Memory B cell (primary cell): ENCODE data around the gene CIITA.
A peak's percentile ranks its signal among the peaks of the same experiment; 100 is the strongest.
"Not testable (repeated sequence)": the region's sequence is repeated elsewhere in the genome, so short reads cannot be mapped to it uniquely, and the experiment has no call there.

ENCODE experiments used
- ATAC-seq: fragments of 150-1000 bp; cut with Tn5 transposase; 2 replicates; pipeline ENCODE4 v1.10.0; 2021; ENCODE audit warnings: low read depth, mild to moderate bottlenecking, moderate library complexity
- DNase-seq, 2 donors: peaks; one replicate each; pipeline ENCODE4 v3.0.0; 2022; ENCODE audit warnings: low spot score in 2 of 2
- H3K27ac Mint-ChIP-seq: one replicate; pipeline ENCODE4 v1.8.0; 2022; ENCODE audit warnings: mild to moderate bottlenecking, moderate library complexity, mixed read lengths
- H3K27me3 Mint-ChIP-seq: one replicate; pipeline ENCODE4 v1.8.0; 2022; ENCODE audit warnings: mixed read lengths
- H3K36me3 Mint-ChIP-seq: one replicate; pipeline ENCODE4 v1.8.0; 2022; ENCODE audit warnings: mild to moderate bottlenecking, mixed read lengths
- H3K4me1 Mint-ChIP-seq: one replicate; pipeline ENCODE4 v1.8.0; 2022; ENCODE audit warnings: mixed read lengths
- H3K4me3 Mint-ChIP-seq: one replicate; pipeline ENCODE4 v1.8.0; 2022; ENCODE audit warnings: mild to moderate bottlenecking, moderate library complexity, mixed read lengths
- H3K9me3 Mint-ChIP-seq: one replicate; pipeline ENCODE4 v1.8.0; 2022; ENCODE audit warnings: mixed read lengths

Gene CIITA

GRCh38 chr16:10966129-10966528 is 89.1 kb downstream of the CIITA start:
- Mint-ChIP-seq H3K27me3 (no peaks in the 10 kb centered on the region), H3K36me3 (peaks cover 34% of the 10 kb centered on the region), H3K27ac (peak overlapping the region; percentile 95), H3K4me3 (peak overlapping the region; percentile 18), H3K4me1 (peaks cover 27% of the 10 kb centered on the region), H3K9me3 (no peaks in the 10 kb centered on the region)
- ATAC-seq, result no peak
- DNase-seq, result no peak

- ATAC-seq (peak; percentile 5), DNase-seq (peak in 1 of 2 donors; percentile 44)
- H3K9me3 Mint-ChIP-seq, H3K4me3 Mint-ChIP-seq, H3K27me3 Mint-ChIP-seq: not testable (repeated sequence)
- peak overlapping the region; percentile 95 for H3K27ac Mint-ChIP-seq
- peaks cover 31% of the 10 kb centered on the region for H3K36me3 Mint-ChIP-seq
- peaks cover 27% of the 10 kb centered on the region for H3K4me1 Mint-ChIP-seq
These were observed 89.6 kb downstream of the CIITA start for GRCh38 chr16:10966559-10966958.

DNA sequence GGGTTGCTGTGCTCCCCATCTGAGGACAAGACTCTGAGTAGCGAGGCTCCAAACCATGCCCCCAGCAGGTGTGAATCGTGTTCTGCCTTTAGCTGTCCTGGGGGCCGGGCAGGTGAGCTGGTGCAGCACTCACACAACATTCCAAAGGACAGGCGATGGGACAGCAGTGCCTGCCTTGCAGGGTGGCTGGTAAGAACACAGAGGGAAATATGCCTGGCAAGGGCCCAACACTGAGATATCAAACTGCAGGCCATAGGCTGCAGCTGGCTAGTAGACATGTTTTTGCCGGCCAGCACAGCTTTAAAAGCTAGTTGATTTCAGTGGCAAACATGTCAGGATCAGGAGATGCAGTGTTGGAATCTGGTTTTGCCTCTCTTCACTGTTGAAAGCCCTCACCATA is 91.0 kb downstream of the CIITA start:
- Mint-ChIP-seq H3K27me3 (no peaks in the 10 kb centered on the region), H3K4me1 (peaks cover 29% of the 10 kb centered on the region), H3K27ac (peak overlapping the region; percentile 95), H3K4me3 (no peak overlapping the region), H3K9me3 (no peaks in the 10 kb centered on the region), H3K36me3 (peaks cover 30% of the 10 kb centered on the region)
- DNase-seq (no peak), ATAC-seq (no peak)

DNA sequence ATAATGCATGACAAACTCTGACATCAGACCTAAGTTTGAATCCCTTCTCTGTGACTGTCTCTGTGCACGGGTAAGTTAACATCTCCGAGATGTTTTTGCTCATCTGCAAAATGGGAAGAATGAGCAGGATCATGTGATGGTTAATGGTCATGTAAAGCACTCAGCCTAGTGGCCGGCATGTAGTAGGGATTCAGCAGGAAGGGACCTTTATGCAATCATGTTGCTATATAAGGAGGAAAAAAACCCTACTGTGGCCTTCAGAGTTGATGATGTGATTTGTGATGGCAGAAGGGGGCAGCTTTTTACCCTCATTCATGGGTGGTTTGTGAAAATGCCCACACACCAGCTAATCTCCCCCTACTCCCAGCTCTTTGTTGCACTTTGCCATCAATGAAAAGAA is 91.5 kb downstream of the CIITA start:
- Mint-ChIP-seq H3K4me3 (no peak overlapping the region), H3K27ac (peak overlapping the region; percentile 95)

DNA sequence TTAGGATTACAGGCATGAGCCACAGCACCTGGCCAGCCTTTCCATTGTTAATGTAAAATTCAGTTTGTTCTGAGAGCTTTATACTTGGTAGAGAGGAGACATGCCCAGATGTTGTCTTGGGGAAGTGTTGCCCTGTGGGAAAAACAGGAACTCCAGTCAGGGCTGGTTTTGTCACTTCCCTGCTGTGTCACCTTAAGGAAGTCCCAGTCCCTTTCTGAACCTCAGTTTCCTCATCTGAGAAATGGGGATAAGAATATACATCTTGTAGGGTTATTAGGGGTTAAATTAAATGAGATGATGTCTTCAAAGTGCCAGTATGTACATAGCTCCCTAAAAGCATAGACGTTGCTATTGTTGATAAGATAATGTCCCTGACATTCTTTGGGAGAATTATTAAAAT is 92.6 kb downstream of the CIITA start:
- H3K9me3 Mint-ChIP-seq, result no peaks in the 10 kb centered on the region
- no peak for DNase-seq
- H3K4me1 Mint-ChIP-seq, result peaks cover 21% of the 10 kb centered on the region
- no peak overlapping the region for H3K27ac Mint-ChIP-seq
- no peak overlapping the region for H3K4me3 Mint-ChIP-seq
- H3K27me3 Mint-ChIP-seq, result no peaks in the 10 kb centered on the region
- peaks cover 34% of the 10 kb centered on the region for H3K36me3 Mint-ChIP-seq
- no peak for ATAC-seq

More for the DNA sequence above, 91.5 kb downstream of the CIITA start:
- H3K27me3 Mint-ChIP-seq, result no peaks in the 10 kb centered on the region
- peaks cover 31% of the 10 kb centered on the region for H3K36me3 Mint-ChIP-seq
- no peak for ATAC-seq
- no peak for DNase-seq
- peaks cover 29% of the 10 kb centered on the region for H3K4me1 Mint-ChIP-seq
- H3K9me3 Mint-ChIP-seq, result no peaks in the 10 kb centered on the region

- ATAC-seq, result no peak
- Mint-ChIP-seq H3K36me3 (peaks cover 35% of the 10 kb centered on the region), H3K27me3 (no peaks in the 10 kb centered on the region), H3K27ac (peak overlapping the region; percentile 46), H3K4me1 (peaks cover 16% of the 10 kb centered on the region), H3K9me3 (no peaks in the 10 kb centered on the region), H3K4me3 (no peak overlapping the region)
- DNase-seq, result no peak
These were observed 93.1 kb downstream of the CIITA start for GRCh38 chr16:10970065-10970464.

DNA sequence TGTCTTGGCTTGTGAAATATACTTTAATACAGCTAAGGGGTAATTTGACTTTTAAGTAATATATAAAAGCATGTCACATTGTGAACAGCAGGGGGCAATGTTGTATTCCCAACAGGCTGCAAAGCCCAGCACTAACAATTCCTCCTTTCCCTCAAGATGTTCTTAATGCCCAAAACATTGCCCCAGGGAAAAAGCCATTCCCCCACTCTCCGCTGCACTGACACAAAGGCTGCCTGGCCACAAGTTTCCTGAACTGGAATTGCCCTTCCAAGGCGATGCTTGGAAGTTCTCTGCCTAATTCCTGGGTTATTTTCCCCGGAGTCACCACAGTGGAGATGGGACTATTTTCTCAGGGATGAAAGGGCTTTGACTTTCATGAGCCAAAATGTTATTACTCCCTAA is 94.6 kb downstream of the CIITA start:
- DNase-seq (peak in 1 of 2 donors; percentile 22), ATAC-seq (no peak)
- Mint-ChIP-seq H3K9me3 (no peaks in the 10 kb centered on the region), H3K4me3 (no peak overlapping the region), H3K4me1 (peaks cover 2% of the 10 kb centered on the region), H3K27ac (no peak overlapping the region), H3K27me3 (no peaks in the 10 kb centered on the region), H3K36me3 (peaks cover 29% of the 10 kb centered on the region)

GRCh38 chr16:10972108-10972818 is 95.3 kb downstream of the CIITA start:
- Mint-ChIP-seq H3K27me3 (no peaks in the 10 kb centered on the region), H3K4me3 (no peak overlapping the region), H3K9me3 (no peaks in the 10 kb centered on the region), H3K27ac (no peak overlapping the region), H3K4me1 (peaks cover 2% of the 10 kb centered on the region), H3K36me3 (peaks cover 28% of the 10 kb centered on the region)
- ATAC-seq (no peak), DNase-seq (no peak)

- H3K36me3 Mint-ChIP-seq, result peaks cover 33% of the 10 kb centered on the region
- ATAC-seq, result no peak
- H3K4me1 Mint-ChIP-seq, result peaks cover 2% of the 10 kb centered on the region
- H3K27me3 Mint-ChIP-seq, result no peaks in the 10 kb centered on the region
- no peak overlapping the region for H3K27ac Mint-ChIP-seq
- H3K4me3 Mint-ChIP-seq, result no peak overlapping the region
- no peaks in the 10 kb centered on the region for H3K9me3 Mint-ChIP-seq
- DNase-seq, result no peak
These were observed 95.9 kb downstream of the CIITA start for GRCh38 chr16:10972819-10973464.

DNA sequence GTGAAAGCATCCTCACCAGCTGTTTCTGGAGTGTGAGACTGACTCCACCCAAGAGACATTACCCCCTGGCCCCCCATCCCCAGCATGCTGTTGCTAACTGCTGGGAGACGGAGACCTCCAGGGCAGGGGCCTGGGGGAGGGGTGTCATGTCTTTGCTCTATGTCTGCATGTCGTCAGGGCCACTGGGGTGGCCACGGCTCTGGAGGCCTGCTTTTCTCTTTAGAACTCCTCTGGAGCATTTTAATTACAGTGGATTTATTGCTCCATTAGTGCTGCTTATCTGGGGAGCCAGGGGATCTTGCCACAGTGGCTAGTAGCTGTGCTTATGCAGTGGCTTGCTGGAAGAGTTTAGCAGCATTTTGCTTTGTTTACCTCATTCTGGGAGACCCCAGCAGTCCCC is 99.6 kb downstream of the CIITA start:
- no peaks in the 10 kb centered on the region for H3K9me3 Mint-ChIP-seq
- peaks cover 5% of the 10 kb centered on the region for H3K4me1 Mint-ChIP-seq
- H3K27ac Mint-ChIP-seq, result no peak overlapping the region
- ATAC-seq (no peak), DNase-seq (no peak)
- H3K36me3 Mint-ChIP-seq, result peaks cover 23% of the 10 kb centered on the region
- H3K27me3 Mint-ChIP-seq, result no peaks in the 10 kb centered on the region
- no peak overlapping the region for H3K4me3 Mint-ChIP-seq

DNA sequence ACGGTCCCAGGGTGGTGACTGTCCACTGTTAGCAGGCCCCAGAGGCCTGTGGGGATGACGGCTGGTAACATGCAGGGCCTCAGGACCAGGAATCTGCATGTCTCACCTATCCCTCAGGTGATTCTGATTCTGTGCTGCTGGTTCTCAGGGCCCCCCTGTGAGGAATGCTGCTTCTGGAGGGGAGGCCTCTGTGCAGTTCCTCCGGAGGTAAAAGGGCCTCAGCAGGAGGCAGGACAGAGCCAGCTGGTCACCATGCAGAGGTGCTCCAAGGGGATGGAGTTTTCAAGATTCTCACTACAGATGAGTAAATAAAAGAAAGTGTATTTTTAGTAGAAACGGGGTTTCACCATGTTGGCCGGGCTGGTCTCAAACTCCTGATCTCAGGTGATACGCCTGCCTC is 101.1 kb downstream of the CIITA start:
- no peaks in the 10 kb centered on the region for H3K9me3 Mint-ChIP-seq
- no peak overlapping the region for H3K27ac Mint-ChIP-seq
- peaks cover 16% of the 10 kb centered on the region for H3K4me1 Mint-ChIP-seq
- H3K27me3 Mint-ChIP-seq, result no peaks in the 10 kb centered on the region
- ATAC-seq, result no peak
- H3K4me3 Mint-ChIP-seq, result no peak overlapping the region
- DNase-seq, result no peak
- peaks cover 15% of the 10 kb centered on the region for H3K36me3 Mint-ChIP-seq

DNA sequence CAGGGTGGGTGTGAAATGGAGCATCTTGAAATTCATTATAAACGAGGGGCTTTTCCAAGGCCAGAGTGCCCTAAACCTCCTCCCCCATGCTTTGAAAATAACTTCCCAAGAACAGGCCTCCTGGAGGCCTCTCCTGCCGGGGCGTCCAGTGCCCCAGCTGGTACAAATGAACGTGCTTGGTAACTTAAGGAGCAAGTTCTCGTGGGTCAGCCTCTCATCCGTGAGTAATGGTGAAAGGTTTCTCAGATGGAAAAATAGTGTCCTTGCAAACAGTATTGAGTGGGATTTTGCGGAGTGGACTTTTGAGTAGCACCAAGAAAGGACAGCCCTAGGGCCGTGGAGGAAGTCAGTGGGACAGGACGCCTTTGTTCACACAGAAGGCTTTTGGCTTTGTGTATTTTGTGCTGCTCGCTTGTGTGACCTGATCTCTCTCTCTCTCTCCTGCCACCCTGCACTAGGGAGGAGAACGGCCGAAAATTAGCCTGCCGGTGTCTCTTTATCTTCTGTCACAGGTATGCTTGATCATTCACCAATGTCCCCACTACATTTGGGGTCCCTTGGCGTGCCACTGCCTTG is 102.0 kb downstream of the CIITA start:
- no peaks in the 10 kb centered on the region for H3K9me3 Mint-ChIP-seq
- H3K27me3 Mint-ChIP-seq, result no peaks in the 10 kb centered on the region
- peaks cover 11% of the 10 kb centered on the region for H3K36me3 Mint-ChIP-seq
- no peak overlapping the region for H3K4me3 Mint-ChIP-seq
- ATAC-seq, result no peak
- peaks cover 21% of the 10 kb centered on the region for H3K4me1 Mint-ChIP-seq
- H3K27ac Mint-ChIP-seq, result peak overlapping the region; percentile 79
- no peak for DNase-seq

GRCh38 chr16:10979717-10980601 is 103.0 kb downstream of the CIITA start:
- Mint-ChIP-seq H3K9me3 (no peaks in the 10 kb centered on the region), H3K27ac (peak overlapping the region; percentile 87), H3K4me1 (peaks cover 21% of the 10 kb centered on the region), H3K4me3 (no peak overlapping the region), H3K27me3 (no peaks in the 10 kb centered on the region), H3K36me3 (peaks cover 9% of the 10 kb centered on the region)
- DNase-seq, result no peak
- no peak for ATAC-seq

- peak overlapping the region; percentile 87 for H3K27ac Mint-ChIP-seq
- ATAC-seq (no peak), DNase-seq (no peak)
- no peaks in the 10 kb centered on the region for H3K9me3 Mint-ChIP-seq
- peaks cover 21% of the 10 kb centered on the region for H3K4me1 Mint-ChIP-seq
- no peak overlapping the region for H3K4me3 Mint-ChIP-seq
- H3K36me3 Mint-ChIP-seq, result peaks cover 9% of the 10 kb centered on the region
- no peaks in the 10 kb centered on the region for H3K27me3 Mint-ChIP-seq
These were observed 103.8 kb downstream of the CIITA start for GRCh38 chr16:10980813-10981212.
